HEK293 (cell line): ENCODE results near the gene ACTR1B.

Source experiments
- ZBTB7A ChIP-seq: fragments of 450-650 bp; formaldehyde crosslinking; IDR thresholded peaks from 2 replicates; pipeline ENCODE4 v1.5.1; 2016; ENCODE audit warnings: low read depth, missing biosample characterization, missing genetic modification characterization
- ZNF121 ChIP-seq: fragments of 450-650 bp; formaldehyde crosslinking; IDR thresholded peaks from 2 replicates; pipeline ENCODE4 v1.5.1; 2016; ENCODE audit warnings: missing biosample characterization, missing genetic modification characterization
- ZNF23 ChIP-seq: fragments of 450-650 bp; formaldehyde crosslinking; IDR thresholded peaks from 2 replicates; pipeline ENCODE4 v1.5.1; 2016; ENCODE audit warnings: missing biosample characterization, missing genetic modification characterization, borderline replicate concordance
- ZNF266 ChIP-seq: fragments of 450-650 bp; formaldehyde crosslinking; IDR thresholded peaks from 2 replicates; pipeline ENCODE4 v1.5.1; 2016; ENCODE audit warnings: missing biosample characterization, missing genetic modification characterization, low read depth
- ZNF530 ChIP-seq: fragments of 450-650 bp; formaldehyde crosslinking; IDR thresholded peaks from 2 replicates; pipeline ENCODE4 v1.5.1; 2016; ENCODE audit warnings: low read depth, missing biosample characterization, missing genetic modification characterization
- TF ChIP-seq, protein P1 (sequence below): fragments of 450-650 bp; formaldehyde crosslinking; IDR thresholded peaks from 2 replicates; pipeline ENCODE4 v1.5.1; 2016; ENCODE audit warnings: missing biosample characterization, missing genetic modification characterization

DNA sequence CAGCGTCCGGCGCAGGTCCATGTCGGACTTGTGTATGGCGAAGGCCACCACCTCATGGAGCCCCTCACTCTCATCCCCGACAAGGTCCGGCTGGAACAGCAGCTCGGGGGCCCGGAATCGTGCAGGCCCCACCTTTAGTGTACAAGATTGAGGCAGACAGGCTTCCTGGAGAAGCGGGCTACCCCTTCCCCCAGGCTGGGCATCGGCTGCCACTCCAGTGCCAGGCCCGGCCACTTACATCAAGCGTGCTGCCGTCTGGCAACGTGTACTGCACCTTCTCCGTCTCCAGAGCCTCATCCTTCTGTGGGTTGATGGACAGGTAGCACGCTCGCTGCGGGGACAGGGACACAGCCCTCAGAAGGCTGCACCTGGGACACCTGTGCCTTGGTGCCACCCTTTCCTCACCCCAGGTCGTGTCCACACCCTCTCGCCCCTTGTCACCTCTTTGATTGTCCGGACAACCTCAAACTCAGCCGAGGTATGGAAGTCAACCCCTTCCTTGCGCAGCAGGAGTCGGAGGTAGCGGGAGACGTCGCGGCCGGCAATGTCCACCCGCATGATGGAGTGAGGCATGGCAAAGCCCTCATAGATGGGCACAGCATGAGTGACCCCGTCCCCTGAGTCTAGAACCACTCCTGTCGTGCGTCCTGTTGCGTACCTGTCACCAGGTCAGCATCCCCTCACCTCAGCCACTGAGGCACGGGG lies 5.7 kb downstream of the ACTR1B start:
- TF ChIP-seq, protein P1, sequence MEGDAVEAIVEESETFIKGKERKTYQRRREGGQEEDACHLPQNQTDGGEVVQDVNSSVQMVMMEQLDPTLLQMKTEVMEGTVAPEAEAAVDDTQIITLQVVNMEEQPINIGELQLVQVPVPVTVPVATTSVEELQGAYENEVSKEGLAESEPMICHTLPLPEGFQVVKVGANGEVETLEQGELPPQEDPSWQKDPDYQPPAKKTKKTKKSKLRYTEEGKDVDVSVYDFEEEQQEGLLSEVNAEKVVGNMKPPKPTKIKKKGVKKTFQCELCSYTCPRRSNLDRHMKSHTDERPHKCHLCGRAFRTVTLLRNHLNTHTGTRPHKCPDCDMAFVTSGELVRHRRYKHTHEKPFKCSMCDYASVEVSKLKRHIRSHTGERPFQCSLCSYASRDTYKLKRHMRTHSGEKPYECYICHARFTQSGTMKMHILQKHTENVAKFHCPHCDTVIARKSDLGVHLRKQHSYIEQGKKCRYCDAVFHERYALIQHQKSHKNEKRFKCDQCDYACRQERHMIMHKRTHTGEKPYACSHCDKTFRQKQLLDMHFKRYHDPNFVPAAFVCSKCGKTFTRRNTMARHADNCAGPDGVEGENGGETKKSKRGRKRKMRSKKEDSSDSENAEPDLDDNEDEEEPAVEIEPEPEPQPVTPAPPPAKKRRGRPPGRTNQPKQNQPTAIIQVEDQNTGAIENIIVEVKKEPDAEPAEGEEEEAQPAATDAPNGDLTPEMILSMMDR (tag by site-specific recombination), result no peak
- TF ChIP-seq ZBTB7A (tag by site-specific recombination) (no peak), ZNF23 (tag by site-specific recombination) (no peak), ZNF266 (tag by site-specific recombination) (no peak), ZNF121 (no peak), ZNF530 (tag by site-specific recombination) (no peak)
